Uterus (tissue), 4 donors: ENCODE data around the gene RASSF6. TPM values are rescaled to one million over a fixed set of nuclear protein-coding genes. Genes with fewer than 3 reads are reported as not detected.

Experiments
- DNase-seq, 2 donors: peaks; one replicate each; pipeline ENCODE4 v3.0.0-alpha.2; 2019 to 2020
- H3K27ac ChIP-seq, 2 donors: fragments of 200-600 bp; sonication (generic); 1 replicate in 1 of 2; 2 replicates in 1 of 2; pipeline ENCODE4 v1.5.1; 2016 to 2018
- H3K27me3 ChIP-seq, 2 donors: fragments of 200-600 bp; sonication (generic); one replicate each; pipeline ENCODE4 v1.5.1; 2018 to 2019; ENCODE audit warnings: control low read depth in 1 of 2
- H3K36me3 ChIP-seq, 2 donors: fragments of 200-600 bp; sonication (generic); one replicate each; pipeline ENCODE4 v1.5.1; 2019; ENCODE audit warnings: control low read depth in 1 of 2
- H3K4me1 ChIP-seq, 2 donors: fragments of 200-600 bp; sonication (generic); one replicate each; pipeline ENCODE4 v1.5.1; 2018 to 2019; ENCODE audit warnings: control low read depth in 1 of 2
- H3K4me3 ChIP-seq, 2 donors: fragments of 200-600 bp; sonication (generic); 1 replicate in 1 of 2; 2 replicates in 1 of 2; pipeline ENCODE4 v1.5.1; 2018 to 2019; ENCODE audit warnings: mild to moderate bottlenecking in 1 of 2
- H3K9me3 ChIP-seq, 2 donors: fragments of 200-600 bp; sonication (generic); one replicate each; pipeline ENCODE4 v1.5.1; 2019; ENCODE audit warnings: control low read depth in 1 of 2
- POLR2A ChIP-seq, 2 donors: fragments of 450-650 bp; IDR thresholded peaks; one replicate each; pipeline ENCODE4 v1.6.1; 2016; ENCODE audit warnings: antibody characterized with exemption in 2 of 2, mild to moderate bottlenecking in 1 of 2, moderate library complexity in 1 of 2
- intact Hi-C: fragments of 100-400 bp; cut with DNase I; formaldehyde crosslinking; loops from one replicate; pipeline ENCODE4 v1.15.1; 2023; ENCODE audit warnings: low total_unique reads
- total RNA-seq, 4 donors: library from RNA; depleted of rRNA in 3 of 4; stranded (reverse); fragments of >200 nt in 3 of 4; gene quantifications; one replicate each; pipeline versions ENCODE4 v1.1.0 to v1.2.4, GENCODE V29; 2014 to 2023
- TF ChIP-seq, protein P1 (sequence below), 4 experiments: fragments of 200-600 bp in 2 of 4; fragments of 450-650 bp in 2 of 4; sonication (generic) in 2 of 4; IDR thresholded peaks; one replicate each; pipeline ENCODE4 v1.5.1; 2016 to 2019; ENCODE audit warnings: antibody characterized with exemption in 4 of 4, mild to moderate bottlenecking in 2 of 4, moderate library complexity in 1 of 4
- donor health status: DM: yes; HTN: yes; CAD: no.

Gene RASSF6
- total RNA-seq, 4 donors from 2014 or later: under 0.01 to 1.5 (median 0.06) TPM; not detected in 1

GRCh38 chr4:73596001-73596400 lies 24.2 kb downstream of the RASSF6 start:
- H3K4me1 ChIP-seq: no peaks in the 10 kb centered on the region
- DNase-seq: no peak
- no peak for TF ChIP-seq POLR2A (IDR thresholded peaks at IDR 0.05)
- TF ChIP-seq, protein P1, sequence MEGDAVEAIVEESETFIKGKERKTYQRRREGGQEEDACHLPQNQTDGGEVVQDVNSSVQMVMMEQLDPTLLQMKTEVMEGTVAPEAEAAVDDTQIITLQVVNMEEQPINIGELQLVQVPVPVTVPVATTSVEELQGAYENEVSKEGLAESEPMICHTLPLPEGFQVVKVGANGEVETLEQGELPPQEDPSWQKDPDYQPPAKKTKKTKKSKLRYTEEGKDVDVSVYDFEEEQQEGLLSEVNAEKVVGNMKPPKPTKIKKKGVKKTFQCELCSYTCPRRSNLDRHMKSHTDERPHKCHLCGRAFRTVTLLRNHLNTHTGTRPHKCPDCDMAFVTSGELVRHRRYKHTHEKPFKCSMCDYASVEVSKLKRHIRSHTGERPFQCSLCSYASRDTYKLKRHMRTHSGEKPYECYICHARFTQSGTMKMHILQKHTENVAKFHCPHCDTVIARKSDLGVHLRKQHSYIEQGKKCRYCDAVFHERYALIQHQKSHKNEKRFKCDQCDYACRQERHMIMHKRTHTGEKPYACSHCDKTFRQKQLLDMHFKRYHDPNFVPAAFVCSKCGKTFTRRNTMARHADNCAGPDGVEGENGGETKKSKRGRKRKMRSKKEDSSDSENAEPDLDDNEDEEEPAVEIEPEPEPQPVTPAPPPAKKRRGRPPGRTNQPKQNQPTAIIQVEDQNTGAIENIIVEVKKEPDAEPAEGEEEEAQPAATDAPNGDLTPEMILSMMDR (IDR thresholded peaks at IDR 0.05): no peak
- no peak overlapping the region for H3K27ac ChIP-seq
- H3K9me3 ChIP-seq: no peaks in the 10 kb centered on the region
- no peaks in the 10 kb centered on the region for H3K36me3 ChIP-seq
- no peaks in the 10 kb centered on the region for H3K27me3 ChIP-seq
- intact Hi-C loops: no loop called here
- H3K4me3 ChIP-seq: no peak overlapping the region

- TF ChIP-seq, protein P1 (IDR thresholded peaks at IDR 0.05): no peak
- TF ChIP-seq POLR2A (IDR thresholded peaks at IDR 0.05): no peak
- DNase-seq: no peak
- no peak overlapping the region for H3K4me3 ChIP-seq
- no peaks in the 10 kb centered on the region for H3K36me3 ChIP-seq
- no peaks in the 10 kb centered on the region for H3K9me3 ChIP-seq
- intact Hi-C loops: no loop called here
- H3K27me3 ChIP-seq: no peaks in the 10 kb centered on the region
- no peaks in the 10 kb centered on the region for H3K4me1 ChIP-seq
- no peak overlapping the region for H3K27ac ChIP-seq
These were observed 26.5 kb downstream of the RASSF6 start for GRCh38 chr4:73593631-73594241.

GRCh38 chr4:73589887-73590801 lies 30.1 kb downstream of the RASSF6 start:
- Histone ChIP-seq H3K4me3 (no peak overlapping the region), H3K36me3 (no peaks in the 10 kb centered on the region), H3K9me3 (no peaks in the 10 kb centered on the region), H3K4me1 (no peaks in the 10 kb centered on the region), H3K27me3 (no peaks in the 10 kb centered on the region), H3K27ac (no peak overlapping the region)
- no peak for DNase-seq
- TF ChIP-seq, protein P1 (IDR thresholded peaks at IDR 0.05): no peak
- no peak for TF ChIP-seq POLR2A (IDR thresholded peaks at IDR 0.05)
- intact Hi-C loops: no loop called here

DNA sequence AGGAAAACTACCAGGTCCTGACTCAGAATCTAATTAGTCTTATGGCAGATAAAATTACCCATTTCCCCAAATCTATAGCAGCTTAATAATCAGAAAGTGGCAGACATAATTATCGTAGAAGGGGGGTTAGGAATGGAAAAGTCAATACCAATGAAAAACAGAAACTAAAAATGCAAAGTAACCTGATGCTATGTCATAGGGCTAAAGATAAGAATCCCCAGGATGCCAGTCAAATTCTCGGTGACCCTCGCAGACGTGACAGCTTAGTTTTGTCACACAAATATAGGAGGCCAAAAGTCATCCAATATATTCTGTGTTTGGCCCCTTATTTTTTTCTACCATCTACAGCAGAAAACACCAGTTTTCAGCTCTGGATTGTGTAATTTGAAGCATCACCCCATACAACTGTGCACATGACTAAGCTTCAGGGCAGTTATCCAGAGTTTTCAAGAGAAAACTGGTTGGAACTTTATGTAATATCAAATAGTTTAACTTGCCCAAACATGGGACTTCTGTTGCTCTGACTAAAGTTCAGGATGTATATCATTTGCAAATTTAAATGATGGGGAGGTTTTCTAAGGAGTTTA lies 30.9 kb downstream of the RASSF6 start:
- Histone ChIP-seq H3K4me3 (no peak overlapping the region), H3K9me3 (no peaks in the 10 kb centered on the region), H3K27me3 (no peaks in the 10 kb centered on the region), H3K4me1 (no peaks in the 10 kb centered on the region), H3K36me3 (no peaks in the 10 kb centered on the region), H3K27ac (no peak overlapping the region)
- DNase-seq: no peak
- TF ChIP-seq, protein P1 (IDR thresholded peaks at IDR 0.05): no peak
- no peak for TF ChIP-seq POLR2A (IDR thresholded peaks at IDR 0.05)
- intact Hi-C loops: no loop called here

GRCh38 chr4:73588613-73589012 lies 31.6 kb downstream of the RASSF6 start:
- Histone ChIP-seq H3K27ac (no peak overlapping the region), H3K27me3 (no peaks in the 10 kb centered on the region)

More at GRCh38 chr4:73588613-73589012, 31.6 kb downstream of the RASSF6 start:
- Histone ChIP-seq H3K36me3 (no peaks in the 10 kb centered on the region), H3K9me3 (no peaks in the 10 kb centered on the region), H3K4me1 (no peaks in the 10 kb centered on the region), H3K4me3 (no peak overlapping the region)
- intact Hi-C loops: no loop called here
- DNase-seq: no peak
- TF ChIP-seq POLR2A (IDR thresholded peaks at IDR 0.05): no peak
- TF ChIP-seq, protein P1 (IDR thresholded peaks at IDR 0.05): no peak
